H9 (cell line): ENCODE data around the gene ZPR1. TPM values are rescaled to one million over a fixed set of nuclear protein-coding genes. Genes with fewer than 3 reads are reported as not detected.

Experiments used
- DNase-seq: peaks from one replicate; pipeline ENCODE4 v3.0.0-alpha.2; 2017
- H2AFZ ChIP-seq: one replicate; pipeline ENCODE4 v1.6.1; 2013; ENCODE audit warnings: mild to moderate bottlenecking, low read length, control low read depth, moderate library complexity
- H2AK5ac ChIP-seq: 2 replicates; pipeline ENCODE4 v1.6.1; 2013; ENCODE audit warnings: low read length, control low read depth, mixed read lengths; ENCODE audit not compliant: insufficient read length
- H2BK120ac ChIP-seq: one replicate; pipeline ENCODE4 v1.6.1; 2013; ENCODE audit warnings: low read depth, mild to moderate bottlenecking, low read length, control low read depth, inconsistent platforms; ENCODE audit not compliant: poor library complexity, severe bottlenecking
- H2BK12ac ChIP-seq: 2 replicates; pipeline ENCODE4 v1.6.1; 2013; ENCODE audit warnings: low read length, control low read depth, mixed read lengths, low read depth; ENCODE audit not compliant: insufficient read length
- H2BK15ac ChIP-seq: 2 replicates; pipeline ENCODE4 v1.6.1; 2013; ENCODE audit warnings: low read depth, low read length, control low read depth
- H2BK20ac ChIP-seq: one replicate; pipeline ENCODE4 v1.6.1; 2013; ENCODE audit warnings: low read depth, mild to moderate bottlenecking, low read length, control low read depth, inconsistent platforms; ENCODE audit not compliant: poor library complexity, severe bottlenecking
- H2BK5ac ChIP-seq: 2 replicates; pipeline ENCODE4 v1.6.1; 2013; ENCODE audit warnings: low read length, control low read depth, mixed read lengths; ENCODE audit not compliant: insufficient read length
- H3K14ac ChIP-seq: 2 replicates; pipeline ENCODE4 v1.6.1; 2013; ENCODE audit warnings: low read length, control low read depth; ENCODE audit not compliant: insufficient read depth
- H3K18ac ChIP-seq: 2 replicates; pipeline ENCODE4 v1.6.1; 2013; ENCODE audit warnings: low read depth, mild to moderate bottlenecking, mixed read lengths, low read length, control low read depth; ENCODE audit not compliant: insufficient read length
- H3K23ac ChIP-seq: 2 replicates; pipeline ENCODE4 v1.6.1; 2013; ENCODE audit warnings: low read length, control low read depth, mixed read lengths, low read depth; ENCODE audit not compliant: insufficient read length
- H3K23me2 ChIP-seq: 2 replicates; pipeline ENCODE4 v1.6.1; 2013; ENCODE audit warnings: low read depth, mild to moderate bottlenecking, mixed read lengths, low read length, control low read depth; ENCODE audit not compliant: insufficient read length, poor library complexity, severe bottlenecking
- H3K27ac ChIP-seq: 2 replicates; pipeline ENCODE4 v1.5.1; 2013; ENCODE audit warnings: low read length, control low read depth, mixed read lengths, low read depth; ENCODE audit not compliant: insufficient read length
- H3K27me3 ChIP-seq: 2 replicates; pipeline ENCODE4 v1.6.1; 2013; ENCODE audit warnings: low read length, control low read depth, inconsistent platforms; ENCODE audit not compliant: insufficient read depth
- H3K4ac ChIP-seq: 2 replicates; pipeline ENCODE4 v1.6.1; 2013; ENCODE audit warnings: low read depth, mild to moderate bottlenecking, control low read depth, inconsistent platforms, low read length, moderate library complexity
- H3K4me1 ChIP-seq: 2 replicates; pipeline ENCODE4 v1.6.1; 2013; ENCODE audit warnings: low read length, control low read depth, inconsistent platforms; ENCODE audit not compliant: insufficient read depth
- H3K4me2 ChIP-seq: 2 replicates; pipeline ENCODE4 v1.6.1; 2013; ENCODE audit warnings: low read length, control low read depth, mixed read lengths; ENCODE audit not compliant: insufficient read length, insufficient read depth
- H3K56ac ChIP-seq: 2 replicates; pipeline ENCODE4 v1.6.1; 2013; ENCODE audit warnings: low read depth, mild to moderate bottlenecking, mixed read lengths, low read length, control low read depth; ENCODE audit not compliant: insufficient read length
- H3K79me1 ChIP-seq: 2 replicates; pipeline ENCODE4 v1.6.1; 2013; ENCODE audit warnings: low read depth, mild to moderate bottlenecking, moderate library complexity, low read length, control low read depth, inconsistent platforms; ENCODE audit not compliant: insufficient read depth, poor library complexity, severe bottlenecking
- H3K79me2 ChIP-seq: 2 replicates; pipeline ENCODE4 v1.6.1; 2013; ENCODE audit warnings: low read length, control low read depth, inconsistent platforms; ENCODE audit not compliant: insufficient read depth
- H3K9ac ChIP-seq: 2 replicates; pipeline ENCODE4 v1.6.1; 2013; ENCODE audit warnings: low read length, control low read depth, mixed read lengths; ENCODE audit not compliant: insufficient read length; ENCODE audit errors: extremely low read depth
- H3K9me3 ChIP-seq: one replicate; pipeline ENCODE4 v1.6.1; 2013; ENCODE audit warnings: low read depth, low read length, inconsistent platforms; ENCODE audit not compliant: control insufficient read depth
- H3T11ph ChIP-seq: one replicate; pipeline ENCODE4 v1.6.1; 2013; ENCODE audit warnings: mild to moderate bottlenecking, low read length, control low read depth, inconsistent platforms
- H4K20me1 ChIP-seq: one replicate; pipeline ENCODE4 v1.6.1; 2013; ENCODE audit not compliant: control insufficient read depth, insufficient read length, insufficient read depth
- H4K5ac ChIP-seq: 2 replicates; pipeline ENCODE4 v1.6.1; 2013; ENCODE audit warnings: low read depth, mild to moderate bottlenecking, mixed read lengths, low read length, control low read depth; ENCODE audit not compliant: insufficient read length
- H4K8ac ChIP-seq: replicated peaks from 2 replicates; pipeline ENCODE4 v1.6.1; 2013; ENCODE audit warnings: low read length, control low read depth, mixed read lengths, low read depth; ENCODE audit not compliant: insufficient read length
- H4K91ac ChIP-seq: 2 replicates; pipeline ENCODE4 v1.6.1; 2013; ENCODE audit warnings: low read depth, mild to moderate bottlenecking, moderate library complexity, mixed read lengths, low read length, control low read depth; ENCODE audit not compliant: insufficient read length
- H3K27ac Mint-ChIP-seq, 3 experiments: 2 replicates in 2 of 3; 3 replicates in 1 of 3; pipeline ENCODE4 v1.8.0; 2020 to 2021; ENCODE audit warnings: mixed read lengths in 3 of 3, mild to moderate bottlenecking in 1 of 3, moderate library complexity in 1 of 3
- H3K27me3 Mint-ChIP-seq: 2 replicates; pipeline ENCODE4 v1.8.0; 2021; ENCODE audit warnings: low read depth, mild to moderate bottlenecking, moderate library complexity, mixed read lengths
- H3K36me3 Mint-ChIP-seq, 3 experiments: 2 replicates in 2 of 3; 3 replicates in 1 of 3; pipeline ENCODE4 v1.8.0; 2020 to 2021; ENCODE audit warnings: low read depth in 3 of 3, mixed read lengths in 3 of 3; ENCODE audit not compliant: insufficient read depth in 1 of 3
- H3K4me1 Mint-ChIP-seq, 2 experiments: 2 replicates each; pipeline ENCODE4 v1.8.0; 2020; ENCODE audit warnings: mixed read lengths in 2 of 2
- H3K4me3 Mint-ChIP-seq, 2 experiments: 2 replicates in 1 of 2; 3 replicates in 1 of 2; pipeline ENCODE4 v1.8.0; 2020 to 2021; ENCODE audit warnings: mild to moderate bottlenecking in 2 of 2, mixed read lengths in 2 of 2, moderate library complexity in 1 of 2
- H3K9me3 Mint-ChIP-seq, 2 experiments: 2 replicates in 1 of 2; 3 replicates in 1 of 2; pipeline ENCODE4 v1.8.0; 2020; ENCODE audit warnings: mild to moderate bottlenecking in 2 of 2, mixed read lengths in 2 of 2, moderate library complexity in 1 of 2
- CTCF ChIP-seq: fragments of 200-600 bp; sonication (generic); conservative IDR thresholded peaks from 3 replicates; pipeline ENCODE4 v1.8.0; 2021; ENCODE audit warnings: antibody characterized with exemption, mild to moderate bottlenecking
- WGBS: extraction: QIAGEN DNeasy Blood & Tissue Kit; methylation state at CpG from one replicate; pipeline ENCODE4 v1.1.7; 2013; ENCODE audit warnings: missing lambda C conversion rate, low lambda C conversion rate, mixed read lengths; ENCODE audit not compliant: insufficient read length; ENCODE audit errors: extremely low coverage; 5-methylcytosine and 5-hydroxymethylcytosine counted together
- total RNA-seq: library from RNA; stranded (reverse); gene quantifications from 2 replicates; pipeline ENCODE4 v1.2.1, GENCODE V29; 2021

ZPR1 gene
- total RNA-seq, 1 experiment from 2014 or later, result 82.0 TPM

DNA sequence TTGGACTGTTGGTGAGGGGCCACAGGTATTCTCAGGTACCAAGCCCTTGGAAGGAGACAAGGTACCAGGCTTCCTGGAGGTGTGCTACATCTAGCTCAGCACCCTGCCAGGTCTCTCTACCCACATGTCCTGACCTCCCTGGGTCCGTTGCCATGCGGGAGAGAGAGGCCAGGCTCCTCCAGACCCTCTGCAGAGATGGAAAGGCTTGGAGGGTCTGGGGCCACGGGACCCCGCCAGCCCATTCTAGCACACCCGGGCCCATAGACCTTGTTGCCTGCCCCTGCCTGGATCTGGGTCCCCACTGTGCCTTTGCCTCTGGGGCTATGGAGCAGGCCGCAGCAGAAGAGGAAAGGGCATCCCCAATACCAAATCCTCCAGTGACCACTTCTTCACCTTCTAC is 39.6 kb upstream of the ZPR1 start:
- Histone ChIP-seq H3K9ac (no peak overlapping the region), H4K91ac (no peak overlapping the region), H3K23ac (no peak overlapping the region), H2BK120ac (no peak overlapping the region), H3K4ac (no peak overlapping the region), H4K8ac (no peak overlapping the region), H2BK5ac (no peak overlapping the region), H4K5ac (no peak overlapping the region), H3K4me2 (no peak overlapping the region), H3K56ac (no peak overlapping the region), H3K14ac (no peak overlapping the region; the same call in 1 of the 2 replicates), H2BK12ac (no peak overlapping the region), H2BK15ac (no peak overlapping the region), H3T11ph (no peak overlapping the region), H2AFZ (no peak overlapping the region), H2AK5ac (no peak overlapping the region), H2BK20ac (no peak overlapping the region), H3K27ac (no peak overlapping the region), H4K20me1 (no peaks in the 10 kb centered on the region), H3K4me1 (no peaks in the 10 kb centered on the region), H3K9me3 (no peaks in the 10 kb centered on the region), H3K18ac (no peak overlapping the region), H3K23me2 (no peaks in the 10 kb centered on the region), H3K79me1 (no peaks in the 10 kb centered on the region), H3K27me3 (no peaks in the 10 kb centered on the region), H3K79me2 (no peaks in the 10 kb centered on the region)
- Mint-ChIP-seq H3K36me3 (no peaks in the 10 kb centered on the region), H3K27me3 (peaks cover 12% of the 10 kb centered on the region), H3K27ac (no peak overlapping the region), H3K4me1 (peaks cover 5 to 12% of the 10 kb centered on the region in 2 experiments), H3K9me3 (peaks cover 3 to 5% of the 10 kb centered on the region in 2 experiments; a peak in 3 of 5 replicates), H3K4me3 (no peak overlapping the region)
- WGBS, result no CpG with 5 or more reads among the region's 6 CpGs
- DNase-seq, result no peak
- TF ChIP-seq CTCF, result no peak
